HG02870 (cell line): Measurements from ENCODE around the gene SLC35C1.
"Not testable (repeated sequence)": the region's sequence is repeated elsewhere in the genome, so short reads cannot be mapped to it uniquely, and the experiment has no call there.

Source experiments
- ATAC-seq: cut with Tn5 transposase; IDR thresholded peaks from one replicate; pipeline ENCODE4 v1.9.1; 2021; ENCODE audit warnings: mild to moderate bottlenecking, moderate library complexity; ENCODE audit not compliant: unreplicated experiment

Gene SLC35C1

GRCh38 chr11:45786272-45786671 lies 18.7 kb upstream of the SLC35C1 start:
- no peak for ATAC-seq

- no peak for ATAC-seq
These were observed 16.1 kb upstream of the SLC35C1 start for GRCh38 chr11:45788887-45789286.

- no peak for ATAC-seq
These were observed 13.4 kb upstream of the SLC35C1 start for GRCh38 chr11:45791524-45791923.

- ATAC-seq = no peak
These were observed 10.8 kb upstream of the SLC35C1 start for GRCh38 chr11:45794169-45794568.

GRCh38 chr11:45795379-45795778 lies 9.6 kb upstream of the SLC35C1 start:
- no peak for ATAC-seq

- no peak for ATAC-seq
These were observed 8.5 kb upstream of the SLC35C1 start for GRCh38 chr11:45796461-45796861.

- ATAC-seq = no peak
These were observed 6.0 kb upstream of the SLC35C1 start for GRCh38 chr11:45798793-45799441.

GRCh38 chr11:45799562-45799961 lies 5.4 kb upstream of the SLC35C1 start:
- no peak for ATAC-seq

- no peak for ATAC-seq
These were observed 4.7 kb upstream of the SLC35C1 start for GRCh38 chr11:45800261-45800660.

GRCh38 chr11:45801723-45802315 lies 3.1 kb upstream of the SLC35C1 start:
- no peak for ATAC-seq

- no peak for ATAC-seq
These were observed 2.2 kb upstream of the SLC35C1 start for GRCh38 chr11:45802531-45803317.

GRCh38 chr11:45803971-45804760 lies 783 bp upstream of the SLC35C1 start:
- ATAC-seq = no peak

GRCh38 chr11:45805305-45806071 lies 539 bp downstream of the SLC35C1 start:
- ATAC-seq = peak; percentile 28

- ATAC-seq = no peak
These were observed 1.4 kb downstream of the SLC35C1 start for GRCh38 chr11:45806072-45806933.

- no peak for ATAC-seq
These were observed 2.2 kb downstream of the SLC35C1 start for GRCh38 chr11:45806937-45807791.

- no peak for ATAC-seq
These were observed 2.9 kb downstream of the SLC35C1 start for GRCh38 chr11:45807792-45808238.

- not testable (repeated sequence) for ATAC-seq
These were observed 3.5 kb downstream of the SLC35C1 start for GRCh38 chr11:45808427-45808826.
